Measurements from ENCODE around the gene LUC7L. TPM values are rescaled to one million over a fixed set of nuclear protein-coding genes. Genes with fewer than 3 reads are reported as not detected.
"Not testable (repeated sequence)": the region's sequence is repeated elsewhere in the genome, so short reads cannot be mapped to it uniquely, and the experiment has no call there.

The LUC7L gene
- total RNA-seq, 2 donors from 2014 or later, result 37.1 to 55.4 TPM

GRCh38 chr16:163139-163538, 66.1 kb downstream of the LUC7L start:
- H3K9ac ChIP-seq (ENCODE audit: low read depth in 2 of 2, low read length in 2 of 2); DNase-seq; H3K9me3 ChIP-seq; H3K4me1 ChIP-seq; intact Hi-C loops (cut with DNase I); H3K36me3 ChIP-seq; H3K4me3 ChIP-seq; H3K27ac ChIP-seq: not testable (repeated sequence)
- peaks cover 32% of the 10 kb centered on the region for H3K27me3 ChIP-seq

- no peak overlapping the region for H3K27ac ChIP-seq
- intact Hi-C loops (cut with DNase I), result no loop called here
- DNase-seq, result no peak
- no peaks in the 10 kb centered on the region for H3K4me1 ChIP-seq
- H3K4me3 ChIP-seq, result no peak overlapping the region
- no peaks in the 10 kb centered on the region for H3K36me3 ChIP-seq
- no peak for TF ChIP-seq CTCF (IDR thresholded peaks at IDR 0.05)
- no peaks in the 10 kb centered on the region for H3K9me3 ChIP-seq
- no peak overlapping the region for H3K9ac ChIP-seq (ENCODE audit: low read depth in 2 of 2, low read length in 2 of 2)
- H3K27me3 ChIP-seq, result peaks cover 25% of the 10 kb centered on the region
Observed at GRCh38 chr16:162271-162991, 66.8 kb downstream of the LUC7L start.

GRCh38 chr16:160691-161190, 68.5 kb downstream of the LUC7L start:
- Histone ChIP-seq H3K4me3 (no peak overlapping the region), H3K9me3 (no peaks in the 10 kb centered on the region), H3K36me3 (no peaks in the 10 kb centered on the region), H3K9ac (ENCODE audit: low read depth in 2 of 2, low read length in 2 of 2) (no peak overlapping the region), H3K27ac (no peak overlapping the region), H3K4me1 (no peaks in the 10 kb centered on the region), H3K27me3 (peaks cover 8% of the 10 kb centered on the region)
- no peak for DNase-seq
- TF ChIP-seq CTCF (IDR thresholded peaks at IDR 0.05), result no peak
- intact Hi-C loops (cut with DNase I), result no loop called here

- H3K9me3 ChIP-seq; H3K4me1 ChIP-seq; intact Hi-C loops (cut with DNase I); H3K27ac ChIP-seq; H3K9ac ChIP-seq (ENCODE audit: low read depth in 2 of 2, low read length in 2 of 2); H3K36me3 ChIP-seq; H3K4me3 ChIP-seq; H3K27me3 ChIP-seq; DNase-seq: not testable (repeated sequence)
Observed at GRCh38 chr16:160242-160641, 69.0 kb downstream of the LUC7L start.

GRCh38 chr16:159136-159849, 70.0 kb downstream of the LUC7L start:
- Histone ChIP-seq H3K4me1 (no peaks in the 10 kb centered on the region), H3K27ac (no peak overlapping the region), H3K9ac (ENCODE audit: low read depth in 2 of 2, low read length in 2 of 2) (no peak overlapping the region), H3K4me3 (no peak overlapping the region), H3K36me3 (no peaks in the 10 kb centered on the region), H3K27me3 (peaks cover 9% of the 10 kb centered on the region), H3K9me3 (no peaks in the 10 kb centered on the region)
- TF ChIP-seq CTCF (IDR thresholded peaks at IDR 0.05), result no peak
- intact Hi-C loops (cut with DNase I), result no loop called here
- no peak for DNase-seq

GRCh38 chr16:155031-155398, 74.2 kb downstream of the LUC7L start:
- no peaks in the 10 kb centered on the region for H3K4me1 ChIP-seq
- peaks cover 10% of the 10 kb centered on the region for H3K27me3 ChIP-seq
- no peak overlapping the region for H3K4me3 ChIP-seq
- intact Hi-C loops (cut with DNase I), result no loop called here
- H3K36me3 ChIP-seq, result no peaks in the 10 kb centered on the region
- H3K9me3 ChIP-seq, result no peaks in the 10 kb centered on the region
- no peak for TF ChIP-seq CTCF (IDR thresholded peaks at IDR 0.05)
- no peak overlapping the region for H3K9ac ChIP-seq (ENCODE audit: low read depth in 2 of 2, low read length in 2 of 2)
- DNase-seq, result no peak
- no peak overlapping the region for H3K27ac ChIP-seq

Measured in colonic mucosa (tissue), 4 donors.